GM18511 (cell line): ENCODE measurements around the gene LCN10.
A peak's percentile ranks its signal among the peaks of the same experiment; 100 is the strongest.

Experiments used
- ATAC-seq: cut with Tn5 transposase; IDR thresholded peaks from one replicate; pipeline ENCODE4 v1.9.1; 2021; ENCODE audit warnings: mild to moderate bottlenecking, moderate library complexity; ENCODE audit not compliant: unreplicated experiment

Gene LCN10

DNA sequence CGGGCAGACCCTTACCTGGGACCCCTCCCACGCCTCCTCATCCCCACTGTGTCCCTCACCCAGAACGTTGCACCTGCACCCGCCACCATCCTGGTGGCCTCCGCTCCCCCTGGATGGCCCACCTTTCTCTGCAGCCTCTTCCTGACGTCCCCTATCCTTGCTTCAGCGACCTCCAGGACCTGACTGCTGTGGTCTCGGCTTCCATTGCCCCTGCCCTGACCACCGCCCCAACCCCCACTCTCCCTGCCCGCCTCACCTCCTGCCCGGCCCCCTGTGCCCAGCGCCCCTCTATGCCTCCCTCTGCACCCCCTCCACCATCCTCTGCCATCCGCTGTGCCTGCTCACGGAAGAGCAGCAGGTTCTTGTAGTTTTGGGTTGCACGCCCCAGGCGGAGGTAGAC, 2.2 kb downstream of the LCN10 start:
- no peak for ATAC-seq

GRCh38 chr9:136740069-136740468, 2.7 kb downstream of the LCN10 start:
- ATAC-seq = no peak

GRCh38 chr9:136739509-136739908, 3.2 kb downstream of the LCN10 start:
- no peak for ATAC-seq

- no peak for ATAC-seq
These were observed 3.8 kb downstream of the LCN10 start for GRCh38 chr9:136738960-136739359.

GRCh38 chr9:136735812-136736480, 6.8 kb downstream of the LCN10 start:
- no peak for ATAC-seq

- ATAC-seq = no peak
These were observed 7.8 kb downstream of the LCN10 start for GRCh38 chr9:136734837-136735496.

DNA sequence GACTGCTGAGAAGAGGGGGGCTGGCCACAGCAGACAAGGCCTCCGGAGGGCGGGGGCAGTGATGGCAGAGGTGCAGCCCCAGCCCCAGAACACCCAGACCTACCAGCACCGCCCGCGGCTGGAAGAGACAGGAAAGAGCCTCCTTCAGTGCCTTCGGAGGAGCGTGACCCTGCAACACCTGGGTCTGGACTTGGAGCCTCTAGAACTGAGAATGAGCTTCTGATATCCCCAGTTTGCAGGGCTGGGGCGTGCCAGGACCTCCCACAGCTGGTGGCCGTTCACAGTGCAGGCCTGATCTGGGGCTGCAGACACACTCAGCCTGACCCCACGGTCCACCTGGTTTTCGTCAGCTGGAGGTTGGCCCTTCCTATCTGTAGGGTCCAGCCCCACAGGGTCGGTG, 9.1 kb downstream of the LCN10 start:
- ATAC-seq = no peak

GRCh38 chr9:136732444-136733178, 10.1 kb downstream of the LCN10 start:
- ATAC-seq = no peak

GRCh38 chr9:136729926-136730325, 12.8 kb downstream of the LCN10 start:
- no peak for ATAC-seq

DNA sequence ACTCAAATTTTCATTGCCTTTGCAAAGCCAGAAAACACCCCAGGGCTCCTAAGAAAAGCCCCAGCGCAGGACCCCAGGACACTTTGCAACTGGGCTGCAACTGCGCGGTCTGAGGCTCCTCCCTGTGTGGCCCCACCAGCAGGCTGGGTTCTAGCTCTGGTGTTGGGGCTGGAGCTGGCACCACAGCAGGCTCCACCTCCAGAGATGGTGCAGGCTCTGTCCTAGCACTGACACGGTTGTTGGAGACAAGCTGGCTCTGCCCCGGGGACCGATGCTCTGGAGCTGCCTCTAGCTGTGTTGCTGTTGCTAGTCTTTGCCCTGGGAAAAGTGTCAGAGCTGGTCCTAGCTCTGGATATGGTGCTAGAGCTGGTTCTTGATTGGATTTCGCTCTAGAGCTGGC, 13.6 kb downstream of the LCN10 start:
- no peak for ATAC-seq

DNA sequence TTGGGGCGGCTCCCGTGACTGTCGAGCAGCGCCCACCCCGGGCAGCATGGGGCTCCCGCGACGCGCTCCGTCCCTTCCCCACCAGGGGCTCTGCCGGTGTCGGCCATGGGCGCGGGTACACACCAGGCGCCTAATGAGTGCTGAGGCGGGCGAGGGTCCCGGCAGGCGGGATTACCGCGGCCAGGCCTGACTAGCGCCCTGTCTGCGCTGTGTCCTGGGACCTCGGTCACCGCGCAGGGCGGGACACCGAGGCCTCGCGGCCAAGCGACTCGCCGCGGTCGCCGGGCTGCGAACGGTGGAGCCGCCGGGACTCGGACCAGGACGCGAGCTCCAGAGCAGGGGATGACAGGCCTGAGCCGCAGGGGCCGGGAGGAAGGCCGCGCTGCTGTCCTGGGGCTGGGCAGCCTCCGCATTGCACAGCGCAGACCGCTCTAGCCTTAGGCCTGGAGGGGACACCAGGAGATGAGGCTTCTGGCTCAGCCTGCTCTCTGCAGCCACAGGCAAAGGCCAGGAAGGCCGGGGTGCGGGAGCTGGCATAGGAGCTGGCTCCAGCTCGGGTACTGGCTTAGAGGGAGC, 14.1 kb downstream of the LCN10 start:
- peak; percentile 30 for ATAC-seq

DNA sequence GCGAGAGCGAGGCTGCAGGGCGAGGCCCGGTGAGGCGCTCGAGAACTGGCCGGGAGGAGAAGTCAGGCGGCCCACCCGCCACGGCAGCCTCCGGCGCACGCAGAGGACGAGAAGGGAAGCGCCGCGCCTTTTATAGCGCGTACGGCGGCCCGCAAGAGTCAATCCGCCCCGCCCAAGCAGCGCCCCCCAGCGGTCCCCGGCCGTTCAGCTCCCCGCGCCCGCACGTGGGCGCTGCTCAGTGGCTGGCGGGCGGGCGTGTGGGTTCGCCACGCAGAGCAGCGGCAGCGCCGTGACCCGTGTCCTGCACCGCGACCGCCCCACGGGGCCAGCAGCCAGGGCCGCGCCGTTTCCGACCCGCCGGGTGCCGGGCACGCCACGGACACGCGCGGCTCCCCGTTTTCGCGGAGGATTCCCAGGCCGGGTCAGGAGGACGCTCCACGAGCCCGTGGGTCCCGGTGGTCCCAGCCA, 14.6 kb downstream of the LCN10 start:
- peak; percentile 65 for ATAC-seq

GRCh38 chr9:136726631-136727191, 16.0 kb downstream of the LCN10 start:
- ATAC-seq = no peak

- no peak for ATAC-seq
These were observed 16.6 kb downstream of the LCN10 start for GRCh38 chr9:136726118-136726517.

DNA sequence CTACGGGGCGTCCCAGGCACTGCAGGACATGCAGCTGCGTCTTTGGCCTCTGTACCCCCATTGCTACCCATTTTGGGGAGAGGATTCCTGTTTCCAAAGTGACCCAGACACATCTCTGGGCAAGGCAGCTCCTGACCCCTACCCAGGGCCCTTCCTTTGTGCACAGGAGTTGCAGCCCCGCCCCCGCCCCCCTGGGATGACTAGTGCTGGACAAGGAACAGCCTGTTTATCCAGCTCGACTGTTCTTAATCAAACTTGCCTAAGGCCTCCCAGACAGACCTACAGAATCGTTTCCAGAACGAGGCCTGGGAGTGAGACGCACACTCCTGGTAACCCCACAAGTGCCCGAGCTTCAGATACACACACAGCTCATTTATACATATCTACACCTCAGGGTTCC, 17.1 kb downstream of the LCN10 start:
- ATAC-seq = no peak

GRCh38 chr9:136724772-136725171, 18.0 kb downstream of the LCN10 start:
- ATAC-seq = no peak

GRCh38 chr9:136723989-136724388, 18.8 kb downstream of the LCN10 start:
- no peak for ATAC-seq

- ATAC-seq = no peak
These were observed 19.3 kb downstream of the LCN10 start for GRCh38 chr9:136723362-136723976.

- no peak for ATAC-seq
These were observed 19.8 kb downstream of the LCN10 start for GRCh38 chr9:136722969-136723356.

DNA sequence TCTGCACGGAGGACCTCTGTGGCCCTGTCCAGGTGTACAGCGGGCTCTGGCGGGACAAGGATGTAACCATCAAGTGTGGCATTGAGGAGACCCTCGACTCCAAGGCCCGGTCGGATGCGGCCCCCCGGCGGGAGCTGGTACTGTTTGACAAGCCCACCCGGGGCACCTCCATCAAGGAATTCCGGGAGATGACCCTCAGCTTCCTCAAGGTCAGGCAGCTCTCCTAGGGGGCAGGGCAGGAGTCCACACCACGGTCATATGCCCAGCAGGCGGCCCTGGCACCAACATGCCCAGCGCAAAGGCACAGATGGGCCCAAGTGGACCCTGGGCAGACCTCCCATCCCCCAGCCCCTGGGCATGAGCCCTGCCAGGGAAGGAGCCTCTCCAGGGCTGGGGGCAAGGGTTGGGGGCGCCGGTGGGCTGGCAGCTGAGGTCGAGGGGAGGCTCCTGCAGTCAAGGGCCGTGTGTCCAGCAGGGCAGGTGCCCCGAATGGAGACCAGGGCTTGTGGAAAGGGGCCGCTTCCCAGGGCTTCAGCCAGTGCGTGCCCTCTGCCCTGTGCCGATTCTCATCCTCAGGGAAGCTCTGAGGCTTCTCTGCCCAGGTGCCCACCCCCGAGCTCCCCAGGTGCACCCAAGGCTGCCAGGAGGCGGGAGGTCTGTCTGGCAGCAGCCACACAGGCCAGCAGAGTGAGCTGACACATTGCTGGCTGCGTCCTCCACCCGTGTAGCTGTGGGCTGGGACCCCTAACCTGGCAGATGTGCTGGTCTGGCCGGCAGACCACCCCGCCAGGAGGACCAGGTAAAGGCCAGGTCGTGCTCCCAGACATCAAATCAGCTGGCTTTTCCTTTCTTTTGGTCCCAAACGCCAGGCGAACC, 20.4 kb downstream of the LCN10 start:
- ATAC-seq = no peak
